Occipital lobe (tissue), 2 donors: ENCODE data around the gene EPB41. TPM values are rescaled to one million over a fixed set of nuclear protein-coding genes. Genes with fewer than 3 reads are reported as not detected.

Experiments
- small RNA-seq: library from RNA; depleted of rRNA; stranded (forward); fragments of <200 nt; gene quantifications from one replicate; pipeline ENCODE3, GENCODE V24; 2014
- total RNA-seq: library from RNA; depleted of rRNA; stranded (reverse); fragments of >200 nt; gene quantifications from one replicate; pipeline ENCODE4 v1.2.3, GENCODE V29; 2014

Gene EPB41
- total RNA-seq, 1 donor from 2014 or later, result 36.2 TPM

Small RNA genes within 50 kb of the gene (small RNA-seq; reads per million reads assigned to genes)
- not detected for gene RF00017
- not detected for gene RF00019

Other genes with a start within 250 kb of the EPB41 start
- gene GMEB1, start 245.8 kb upstream of the EPB41 start, total RNA-seq, result 14.5 TPM
- 78.8 TPM for gene YTHDF2, start 177.6 kb upstream of the EPB41 start, total RNA-seq
- gene OPRD1, start 102.4 kb upstream of the EPB41 start, total RNA-seq, result 0.31 TPM
- gene TMEM200B, start 209.3 kb downstream of the EPB41 start, total RNA-seq, result 0.94 TPM